AG04449 (cell line): ENCODE measurements around the gene DCST2.
"Not testable (repeated sequence)": the region's sequence is repeated elsewhere in the genome, so short reads cannot be mapped to it uniquely, and the experiment has no call there.

Experiments
- CTCF ChIA-PET: fragments of 350-600 bp; formaldehyde crosslinking; extraction: SDS; loops from one replicate; lab custom pipeline; 2021; ENCODE audit warnings: antibody characterized with exemption; lab: Yijun Ruan, JAX
- POLR2A ChIA-PET: fragments of 400-600, 350-600 bp; formaldehyde crosslinking; extraction: SDS; loops from one replicate; lab custom pipeline; 2020; ENCODE audit warnings: antibody characterized with exemption, inconsistent platforms; lab: Yijun Ruan, JAX
- DNase-seq: peaks from one replicate; pipeline ENCODE4 v3.0.0-alpha.2; 2010; ENCODE audit warnings: low read depth, low spot score
- H3K4me3 ChIP-seq: 2 replicates; pipeline ENCODE4 v1.5.1; 2011; ENCODE audit warnings: low read depth, mild to moderate bottlenecking, control low read depth, low read length
- CTCF ChIP-seq: IDR thresholded peaks from one replicate; pipeline ENCODE4 v1.5.1; 2011; ENCODE audit warnings: mild to moderate bottlenecking, moderate library complexity, low read length, control low read depth, inconsistent platforms; ENCODE audit not compliant: insufficient read depth; ENCODE audit errors: missing control alignments

Gene DCST2

GRCh38 chr1:154982897-154983648 lies 50.5 kb downstream of the DCST2 start, which contains the start of gene FLAD1:
FLAD1 (plus strand) TSS chr1:154983344; CDS start chr1:154983695, 351 bp downstream.
- CTCF ChIA-PET = interaction anchor here (0.8 to 7.7 kb wide), 7 partner anchors 12 to 68 kb away, joined by 3 to 119 read pairs (median 4); partner anchors contain the start of genes ADAM15, LENEP, PBXIP1 and SHC1

GRCh38 chr1:154982341-154982740 lies 51.2 kb downstream of the DCST2 start:
- peak overlapping the region; percentile 53 for H3K4me3 ChIP-seq
- DNase-seq = no peak
- ChIA-PET POLR2A (interaction anchor here (2.7 kb wide), 1 partner anchor 12 kb away, joined by 16 read pairs; the partner anchor contains the start of gene LENEP), CTCF (interaction anchor here (0.8 to 7.7 kb wide), 7 partner anchors 12 to 69 kb away, joined by 3 to 119 read pairs (median 4); partner anchors contain the start of genes ADAM15, LENEP, PBXIP1 and SHC1)
- no peak for TF ChIP-seq CTCF

More at GRCh38 chr1:154982897-154983648, 50.5 kb downstream of the DCST2 start, which contains the start of gene FLAD1:
- H3K4me3 ChIP-seq = peak within 1 kb of the TSS; percentile 84
- peak; percentile 98 for DNase-seq
- TF ChIP-seq CTCF = no peak
- POLR2A ChIA-PET = interaction anchor here (0.5 to 2.7 kb wide), 8 partner anchors 8 to 24 kb away, joined by 3 to 17 read pairs (median 4); partner anchors contain the start of genes CKS1B, LENEP and SHC1

- ChIA-PET CTCF (interaction anchor here (0.7 to 13.1 kb wide), 4 partner anchors 18 to 107 kb away, joined by 3 to 176 read pairs (median 4); partner anchors contain the start of gene LENEP), POLR2A (no interaction called here)
- no peak for TF ChIP-seq CTCF
- no peak for DNase-seq
- no peak overlapping the region for H3K4me3 ChIP-seq
Observed at GRCh38 chr1:154978360-154978759, 55.2 kb downstream of the DCST2 start.

- DNase-seq, H3K4me3 ChIP-seq, POLR2A ChIA-PET: not testable (repeated sequence)
- CTCF ChIA-PET = interaction anchor here (0.7 to 13.1 kb wide), 5 partner anchors 16 to 107 kb away, joined by 3 to 176 read pairs (median 3); partner anchors contain the start of genes LENEP and PYGO2
Observed at GRCh38 chr1:154977762-154978161, 55.8 kb downstream of the DCST2 start.

- ChIA-PET CTCF (interaction anchor here (1.0 to 13.1 kb wide), 4 partner anchors 20 to 28 kb away, joined by 3 to 176 read pairs (median 3); partner anchors contain the start of genes LENEP, PBXIP1 and ZBTB7B), POLR2A (interaction anchor here (0.6 to 3.7 kb wide), 4 partner anchors 8 to 28 kb away, joined by 3 to 17 read pairs (median 10); partner anchors contain the start of genes FLAD1, PBXIP1 and PYGO2)
- no peak for DNase-seq
- H3K4me3 ChIP-seq = peak overlapping the region; percentile 68
- no peak for TF ChIP-seq CTCF
Observed at GRCh38 chr1:154975409-154976059, 58.0 kb downstream of the DCST2 start.

- POLR2A ChIA-PET = interaction anchor here (0.6 to 3.7 kb wide), 4 partner anchors 9 to 28 kb away, joined by 3 to 17 read pairs (median 10); partner anchors contain the start of genes FLAD1, PBXIP1 and PYGO2
- TF ChIP-seq CTCF = no peak
- CTCF ChIA-PET = interaction anchor here (1.0 to 13.1 kb wide), 4 partner anchors 14 to 110 kb away, joined by 3 to 176 read pairs (median 26); partner anchors contain the start of genes LENEP, PBXIP1 and PYGO2
- H3K4me3 ChIP-seq = peak overlapping the region; percentile 68
- DNase-seq = peak; percentile 42
Observed at GRCh38 chr1:154974808-154975408, 58.7 kb downstream of the DCST2 start.
